ENCODE results near the gene CAGE1.

DNA sequence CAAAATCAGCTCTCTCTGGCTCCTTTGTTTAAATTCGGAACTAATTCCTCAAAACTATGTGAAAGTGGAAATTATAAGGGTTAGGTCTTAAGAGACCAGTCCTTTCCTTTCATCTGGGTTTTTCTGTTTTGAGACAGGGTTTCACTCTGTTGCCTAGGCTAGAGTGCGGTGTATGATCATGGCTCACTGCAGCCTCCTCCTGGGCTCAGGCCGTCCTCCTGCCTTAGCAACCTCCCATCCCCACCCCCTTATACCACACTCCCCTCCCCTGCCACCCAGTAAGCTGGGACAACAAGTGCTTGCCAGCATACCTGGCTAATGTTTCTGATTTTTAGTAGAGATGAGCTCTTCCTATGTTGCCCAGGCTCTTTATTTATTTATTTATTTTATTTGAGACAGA, 63.8 kb downstream of the CAGE1 start:
- no peak for TF ChIP-seq POLR2AphosphoS5 (IDR thresholded peaks at IDR 0.05; ENCODE audit: low read depth, low read length)
- TF ChIP-seq, protein P1, sequence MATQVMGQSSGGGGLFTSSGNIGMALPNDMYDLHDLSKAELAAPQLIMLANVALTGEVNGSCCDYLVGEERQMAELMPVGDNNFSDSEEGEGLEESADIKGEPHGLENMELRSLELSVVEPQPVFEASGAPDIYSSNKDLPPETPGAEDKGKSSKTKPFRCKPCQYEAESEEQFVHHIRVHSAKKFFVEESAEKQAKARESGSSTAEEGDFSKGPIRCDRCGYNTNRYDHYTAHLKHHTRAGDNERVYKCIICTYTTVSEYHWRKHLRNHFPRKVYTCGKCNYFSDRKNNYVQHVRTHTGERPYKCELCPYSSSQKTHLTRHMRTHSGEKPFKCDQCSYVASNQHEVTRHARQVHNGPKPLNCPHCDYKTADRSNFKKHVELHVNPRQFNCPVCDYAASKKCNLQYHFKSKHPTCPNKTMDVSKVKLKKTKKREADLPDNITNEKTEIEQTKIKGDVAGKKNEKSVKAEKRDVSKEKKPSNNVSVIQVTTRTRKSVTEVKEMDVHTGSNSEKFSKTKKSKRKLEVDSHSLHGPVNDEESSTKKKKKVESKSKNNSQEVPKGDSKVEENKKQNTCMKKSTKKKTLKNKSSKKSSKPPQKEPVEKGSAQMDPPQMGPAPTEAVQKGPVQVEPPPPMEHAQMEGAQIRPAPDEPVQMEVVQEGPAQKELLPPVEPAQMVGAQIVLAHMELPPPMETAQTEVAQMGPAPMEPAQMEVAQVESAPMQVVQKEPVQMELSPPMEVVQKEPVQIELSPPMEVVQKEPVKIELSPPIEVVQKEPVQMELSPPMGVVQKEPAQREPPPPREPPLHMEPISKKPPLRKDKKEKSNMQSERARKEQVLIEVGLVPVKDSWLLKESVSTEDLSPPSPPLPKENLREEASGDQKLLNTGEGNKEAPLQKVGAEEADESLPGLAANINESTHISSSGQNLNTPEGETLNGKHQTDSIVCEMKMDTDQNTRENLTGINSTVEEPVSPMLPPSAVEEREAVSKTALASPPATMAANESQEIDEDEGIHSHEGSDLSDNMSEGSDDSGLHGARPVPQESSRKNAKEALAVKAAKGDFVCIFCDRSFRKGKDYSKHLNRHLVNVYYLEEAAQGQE (IDR thresholded peaks at IDR 0.05; ENCODE audit: insufficient read depth in 1 of 2, low read depth in 2 of 2, low read length in 2 of 2), result no peak
- no peak for TF ChIP-seq TAF1 (IDR thresholded peaks at IDR 0.05; ENCODE audit: borderline replicate concordance, insufficient read depth, low read length)

All from PFSK-1 (cell line).